DOHH2 (cell line): ENCODE data around the gene CXCL9.
"Not testable (repeated sequence)": the region's sequence is repeated elsewhere in the genome, so short reads cannot be mapped to it uniquely, and the experiment has no call there.

Experiments used
- EZH2phosphoT487 ChIP-seq: fragments of 200-600 bp; sonication (generic); IDR thresholded peaks from 2 replicates; pipeline ENCODE4 v1.6.1; 2017; ENCODE audit warnings: borderline replicate concordance, mild to moderate bottlenecking, antibody characterized with exemption, low read length, moderate library complexity, mixed read lengths
- TF ChIP-seq, protein P1 (sequence below): fragments of 200-600 bp; sonication (generic); IDR thresholded peaks from one replicate; pipeline ENCODE4 v1.5.1; 2014; ENCODE audit warnings: antibody characterized with exemption, mild to moderate bottlenecking, low read depth, low read length; ENCODE audit not compliant: poor library complexity, severe bottlenecking

DNA sequence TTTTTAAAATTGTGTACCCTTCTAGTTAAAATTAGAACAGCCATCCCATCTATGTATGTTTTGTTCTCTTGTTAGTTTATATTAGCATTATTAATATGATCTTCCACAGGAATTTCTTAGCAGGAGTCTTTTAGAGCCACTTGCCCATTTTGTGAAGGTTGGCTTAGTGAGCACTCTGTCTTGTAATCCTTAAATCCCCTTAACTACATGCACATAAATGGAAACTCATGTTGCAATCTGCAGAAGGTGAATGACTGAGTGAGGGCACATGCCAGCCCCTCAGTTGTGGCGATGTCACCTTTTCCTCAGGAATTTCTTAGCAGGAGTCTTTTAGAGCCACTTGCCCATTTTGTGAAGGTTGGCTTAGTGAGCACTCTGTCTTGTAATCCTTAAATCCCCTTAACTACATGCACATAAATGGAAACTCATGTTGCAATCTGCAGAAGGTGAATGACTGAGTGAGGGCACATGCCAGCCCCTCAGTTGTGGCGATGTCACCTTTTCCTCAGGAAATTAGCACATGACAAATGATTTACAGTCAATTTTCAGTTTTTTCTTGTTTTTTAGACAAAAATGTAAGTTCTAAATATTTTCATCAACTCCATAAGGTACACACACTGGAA, 8.7 kb downstream of the CXCL9 start:
- TF ChIP-seq, protein P1, sequence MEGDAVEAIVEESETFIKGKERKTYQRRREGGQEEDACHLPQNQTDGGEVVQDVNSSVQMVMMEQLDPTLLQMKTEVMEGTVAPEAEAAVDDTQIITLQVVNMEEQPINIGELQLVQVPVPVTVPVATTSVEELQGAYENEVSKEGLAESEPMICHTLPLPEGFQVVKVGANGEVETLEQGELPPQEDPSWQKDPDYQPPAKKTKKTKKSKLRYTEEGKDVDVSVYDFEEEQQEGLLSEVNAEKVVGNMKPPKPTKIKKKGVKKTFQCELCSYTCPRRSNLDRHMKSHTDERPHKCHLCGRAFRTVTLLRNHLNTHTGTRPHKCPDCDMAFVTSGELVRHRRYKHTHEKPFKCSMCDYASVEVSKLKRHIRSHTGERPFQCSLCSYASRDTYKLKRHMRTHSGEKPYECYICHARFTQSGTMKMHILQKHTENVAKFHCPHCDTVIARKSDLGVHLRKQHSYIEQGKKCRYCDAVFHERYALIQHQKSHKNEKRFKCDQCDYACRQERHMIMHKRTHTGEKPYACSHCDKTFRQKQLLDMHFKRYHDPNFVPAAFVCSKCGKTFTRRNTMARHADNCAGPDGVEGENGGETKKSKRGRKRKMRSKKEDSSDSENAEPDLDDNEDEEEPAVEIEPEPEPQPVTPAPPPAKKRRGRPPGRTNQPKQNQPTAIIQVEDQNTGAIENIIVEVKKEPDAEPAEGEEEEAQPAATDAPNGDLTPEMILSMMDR: not testable (repeated sequence)
- not testable (repeated sequence) for TF ChIP-seq EZH2phosphoT487
